HG02759 (cell line): Measurements from ENCODE around the gene ANKRD18A.
"Not testable (repeated sequence)": the region's sequence is repeated elsewhere in the genome, so short reads cannot be mapped to it uniquely, and the experiment has no call there.

Source experiments
- ATAC-seq: cut with Tn5 transposase; IDR thresholded peaks from one replicate; pipeline ENCODE4 v1.9.1; 2021; ENCODE audit warnings: mild to moderate bottlenecking, moderate library complexity; ENCODE audit not compliant: unreplicated experiment

The ANKRD18A gene

DNA sequence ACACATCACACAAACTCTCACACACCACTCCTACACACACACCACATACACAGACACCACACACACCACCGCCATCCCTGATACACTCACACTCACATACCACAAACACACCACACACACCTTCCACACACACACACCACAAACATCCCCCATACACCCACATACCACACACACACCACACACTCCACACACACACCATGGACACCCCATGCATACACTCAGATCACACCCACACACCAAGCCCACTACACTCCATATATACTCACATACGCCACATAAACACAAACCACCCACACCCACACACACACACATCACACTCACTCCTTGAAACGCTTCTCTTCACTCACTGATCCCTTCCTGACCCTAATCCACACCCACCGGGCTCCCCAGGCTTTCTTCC, 9.1 kb upstream of the ANKRD18A start:
- no peak for ATAC-seq

DNA sequence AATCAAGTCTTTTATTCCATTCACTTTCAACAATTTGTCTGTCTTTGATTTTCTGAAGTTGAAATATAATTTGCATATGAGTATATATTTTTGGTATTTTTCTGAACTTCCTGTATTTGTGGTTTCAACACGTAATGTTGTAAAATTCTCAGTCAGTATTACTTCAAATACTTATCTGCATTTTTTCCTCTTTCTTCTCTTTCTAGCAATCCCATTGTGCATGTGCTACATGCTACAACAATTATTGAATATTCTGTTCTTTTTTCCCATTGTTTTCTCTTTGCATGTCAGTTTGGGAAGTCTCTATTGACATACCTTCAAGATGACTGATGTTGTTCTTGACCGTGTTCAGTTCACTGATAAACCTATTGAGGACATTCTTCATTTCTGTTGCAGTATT, 5.6 kb upstream of the ANKRD18A start:
- ATAC-seq = no peak

DNA sequence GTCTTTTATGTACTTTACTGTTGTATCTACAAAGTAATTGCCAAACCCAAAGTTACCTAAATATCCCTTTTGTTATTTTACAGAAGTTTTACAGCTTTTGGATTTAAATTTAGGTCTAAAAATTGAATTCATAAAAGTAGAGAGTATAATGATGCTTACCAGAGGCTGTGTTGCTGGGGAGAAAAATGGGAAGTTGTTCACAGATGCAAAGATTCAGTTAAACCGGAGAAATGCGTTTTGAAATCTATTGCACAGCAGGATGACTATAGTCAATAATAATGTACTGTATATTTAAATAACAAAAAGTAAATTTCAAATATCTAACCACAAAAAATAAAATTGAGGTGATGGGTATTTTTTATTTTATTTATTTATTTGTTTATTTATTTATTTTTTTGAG, 2.6 kb upstream of the ANKRD18A start:
- no peak for ATAC-seq

DNA sequence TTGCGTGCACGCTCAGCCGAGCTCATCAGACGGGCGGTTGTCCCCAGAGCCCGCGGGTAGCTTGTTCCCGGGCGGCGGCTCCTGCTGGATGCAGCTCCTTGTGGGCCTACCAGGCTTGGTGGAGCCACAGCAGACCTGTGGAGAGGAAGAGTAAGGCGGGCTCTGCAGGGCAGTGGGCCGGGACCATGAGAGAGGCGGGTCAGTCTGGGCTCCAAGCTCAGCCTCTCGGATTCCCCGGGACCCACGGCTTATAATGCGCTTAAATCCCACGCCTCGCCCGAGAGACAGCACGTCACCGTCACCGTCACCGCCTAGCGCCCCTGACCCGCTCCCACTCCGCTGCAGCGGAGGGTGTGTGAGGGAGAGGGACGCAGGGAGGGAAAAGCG, 1.9 kb upstream of the ANKRD18A start:
- ATAC-seq = no peak

DNA sequence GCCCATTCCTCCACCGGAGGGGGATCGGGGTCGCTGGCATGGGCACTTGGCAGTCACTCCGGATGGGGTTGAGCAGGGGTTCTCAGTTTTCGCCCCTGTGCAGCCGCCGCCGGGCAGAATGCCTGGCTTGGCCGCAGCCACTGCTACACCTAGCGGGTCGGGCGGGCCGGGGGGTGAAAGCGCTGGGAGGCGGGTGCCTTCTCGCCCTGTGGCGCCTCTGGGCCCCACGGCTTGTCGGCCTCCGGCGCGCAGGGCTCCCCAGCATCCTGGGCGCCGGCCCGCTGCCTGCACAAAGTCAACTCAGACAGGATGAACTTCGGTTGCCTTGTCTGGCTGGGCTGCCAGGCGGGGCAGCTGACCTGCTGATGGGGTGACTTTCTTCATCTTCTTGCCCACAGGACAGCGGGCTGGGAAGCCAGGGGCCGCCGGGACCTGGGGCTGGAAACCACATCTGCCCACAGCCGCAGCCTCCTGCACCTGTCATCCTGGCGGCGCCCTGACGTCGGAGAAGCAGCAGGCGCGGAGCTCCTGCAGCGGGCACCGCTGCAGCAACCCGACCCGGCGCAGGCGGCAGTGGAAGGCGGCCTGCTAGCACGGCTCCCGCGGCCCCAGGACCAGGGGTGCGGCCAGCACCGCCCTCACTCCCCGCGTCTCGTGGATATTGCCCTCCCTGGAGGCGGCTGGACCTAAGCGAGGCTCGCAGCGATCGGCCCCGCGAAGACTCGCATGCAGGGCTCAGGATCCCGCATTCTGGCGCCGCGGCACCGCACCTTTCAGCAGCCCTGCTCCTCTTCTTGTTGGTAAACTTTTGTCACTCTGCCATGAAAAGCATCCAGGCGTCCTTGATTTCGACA, 1.3 kb upstream of the ANKRD18A start:
- peak; percentile 39 for ATAC-seq

DNA sequence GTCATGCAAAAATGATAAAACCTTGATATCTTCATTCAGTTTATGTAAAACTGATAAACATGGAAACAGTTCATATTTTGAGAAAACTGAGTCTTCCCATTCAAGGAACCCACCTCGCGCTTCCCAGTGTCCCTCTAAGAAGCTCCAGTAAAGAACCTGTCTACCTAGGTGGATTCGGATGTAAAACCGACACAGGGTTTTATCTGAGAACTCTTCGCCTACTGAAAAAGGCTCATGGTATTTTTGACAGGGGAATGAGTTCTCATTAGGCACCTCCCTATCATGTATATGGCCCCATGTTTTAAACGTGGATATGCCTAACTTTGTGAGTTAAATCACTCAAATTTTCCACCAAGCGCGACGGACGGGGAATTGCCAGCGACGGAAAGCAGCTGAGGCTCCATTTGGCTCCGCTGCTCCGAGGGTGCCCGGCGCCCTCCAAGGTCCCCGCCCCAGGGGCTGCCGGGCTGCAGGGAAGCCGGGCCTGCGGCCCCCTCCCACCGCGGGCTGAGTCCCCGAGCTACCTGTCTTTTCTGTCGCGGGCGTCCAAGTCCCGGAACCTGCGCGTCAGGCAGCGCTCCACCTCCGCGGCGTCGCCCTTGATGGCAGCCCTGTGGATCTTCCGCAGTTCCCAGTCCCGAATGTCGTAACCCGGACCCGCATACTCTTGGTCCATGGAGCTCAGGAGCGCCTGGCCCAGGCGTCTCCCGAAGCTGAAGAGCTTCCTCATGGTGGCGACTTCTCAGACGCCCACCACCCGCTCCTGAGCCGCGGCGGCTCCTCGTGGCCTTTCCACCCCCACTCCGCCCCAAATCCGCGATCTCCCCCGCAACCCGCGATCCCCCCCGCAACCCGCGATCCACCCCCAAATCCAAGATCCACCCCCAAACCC, 594 bp downstream of the ANKRD18A start:
- ATAC-seq = no peak

DNA sequence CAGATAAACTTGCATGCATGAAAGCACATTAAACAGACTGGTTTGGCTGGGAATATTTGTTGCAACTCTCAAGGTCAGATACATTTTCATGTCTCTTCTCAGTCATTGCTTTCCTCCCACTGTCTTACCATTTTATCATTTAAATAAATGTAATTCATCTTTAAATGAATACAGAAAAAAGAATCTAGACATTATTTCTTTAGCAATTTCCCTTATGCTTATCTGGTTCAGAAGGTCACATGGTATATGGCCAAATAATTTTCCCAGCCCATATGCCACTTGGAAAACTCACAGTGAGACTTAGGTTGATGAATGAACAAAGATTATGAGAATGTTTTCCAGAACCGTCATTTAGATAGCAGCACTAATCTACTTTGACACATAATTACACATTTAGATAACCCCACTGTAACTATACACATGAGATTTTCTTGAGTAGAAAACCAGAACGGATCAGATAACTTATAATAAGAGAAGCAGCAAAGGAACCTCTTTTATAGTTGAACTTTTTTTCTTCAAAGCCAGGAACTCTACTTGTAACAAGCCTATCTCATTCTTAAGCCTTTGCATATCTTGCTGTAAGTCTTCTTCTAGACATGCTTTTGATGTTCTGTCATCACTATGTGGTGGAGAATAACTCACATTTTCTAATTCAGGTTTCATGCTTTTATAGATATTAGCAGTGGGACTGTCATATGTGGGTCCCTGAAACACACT, 22.2 kb downstream of the ANKRD18A start:
- not testable (repeated sequence) for ATAC-seq

DNA sequence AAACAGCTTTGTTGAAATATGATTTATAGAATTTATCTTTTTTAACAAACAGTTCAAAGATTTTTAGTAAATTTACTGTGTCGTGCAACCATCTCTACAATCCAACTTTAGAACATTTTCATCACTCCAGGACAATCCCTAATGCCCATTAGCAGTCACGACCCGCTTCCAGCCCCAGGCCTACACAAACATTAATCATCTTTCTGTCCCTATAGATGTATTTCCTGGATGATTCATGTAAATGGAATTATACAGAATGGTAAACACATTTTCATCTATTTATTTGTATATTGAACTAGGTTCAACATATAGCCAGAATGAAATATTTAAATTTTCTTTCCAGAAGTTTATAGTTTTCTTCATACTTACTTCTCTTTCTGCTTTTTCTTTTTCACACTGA, 25.3 kb downstream of the ANKRD18A start:
- ATAC-seq = not testable (repeated sequence)

DNA sequence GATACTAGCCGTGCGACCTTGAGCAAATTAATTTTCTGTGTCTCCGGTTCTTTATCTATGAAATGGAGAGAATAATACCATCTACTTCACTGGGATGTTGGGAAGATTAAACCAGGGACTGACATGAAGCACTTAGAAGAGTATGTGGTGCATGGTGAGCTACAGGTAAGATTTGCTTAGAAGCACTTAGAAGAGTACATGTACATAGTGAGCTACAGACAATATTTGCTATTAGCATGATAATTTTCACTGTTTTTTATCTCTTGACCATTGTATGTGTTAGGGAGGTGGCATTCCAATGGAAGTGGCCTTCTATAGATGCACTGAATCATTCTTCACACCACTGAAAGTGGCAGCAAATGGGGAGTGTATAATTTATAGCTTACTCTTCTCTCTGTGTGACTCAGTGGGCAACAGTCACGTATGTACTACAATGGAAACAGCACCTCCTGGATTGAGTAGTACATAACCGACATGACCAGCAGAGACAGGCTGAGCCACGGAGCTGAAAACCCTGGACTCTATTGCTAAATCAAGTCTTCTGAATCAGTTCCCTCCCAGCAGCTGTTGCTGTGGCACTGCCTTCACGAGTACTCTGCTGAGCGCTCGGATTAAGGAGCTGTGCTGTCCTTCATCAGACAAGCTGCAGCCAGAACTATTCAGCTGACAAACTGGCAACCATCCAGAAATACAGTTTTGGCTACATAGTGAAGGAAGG, 28.9 kb downstream of the ANKRD18A start:
- not testable (repeated sequence) for ATAC-seq

DNA sequence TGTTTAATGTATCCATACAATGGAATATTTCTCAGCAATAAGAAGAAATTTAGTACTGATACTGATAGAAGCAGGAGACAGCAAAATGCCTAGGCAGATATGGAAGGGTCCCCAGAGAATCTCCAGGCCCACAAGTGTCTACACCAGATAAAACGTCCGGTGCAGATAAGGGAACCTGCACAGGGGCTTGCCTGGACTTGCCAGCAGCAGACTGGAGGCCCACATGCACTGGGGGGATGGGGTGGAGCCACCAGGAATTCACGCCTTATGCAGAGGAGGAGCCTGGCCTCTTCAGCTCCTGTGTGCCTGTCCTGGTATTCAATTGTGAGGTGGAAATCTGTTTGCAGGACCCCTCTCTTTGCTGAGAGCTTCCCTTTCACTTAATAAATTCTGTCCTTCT, 36.6 kb downstream of the ANKRD18A start:
- ATAC-seq = not testable (repeated sequence)

DNA sequence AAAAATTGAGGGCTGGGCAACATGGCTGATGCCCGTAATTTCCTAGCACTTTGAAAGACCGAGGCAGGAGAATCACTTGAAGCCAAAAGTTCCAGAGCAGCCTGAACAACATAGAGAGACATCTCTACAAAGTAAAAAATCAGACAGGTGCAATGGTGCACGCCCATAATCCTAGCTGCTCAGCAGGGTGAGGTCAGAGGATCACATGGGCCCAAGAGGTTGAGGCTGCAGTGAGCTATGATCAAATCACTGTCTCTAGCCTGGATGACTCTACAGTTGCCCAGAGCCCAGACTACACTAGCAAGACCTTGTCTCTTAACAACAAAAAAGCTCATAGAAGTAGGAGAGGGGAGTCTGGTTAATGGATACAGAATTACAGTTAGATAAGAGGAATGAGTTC, 40.3 kb downstream of the ANKRD18A start:
- not testable (repeated sequence) for ATAC-seq

DNA sequence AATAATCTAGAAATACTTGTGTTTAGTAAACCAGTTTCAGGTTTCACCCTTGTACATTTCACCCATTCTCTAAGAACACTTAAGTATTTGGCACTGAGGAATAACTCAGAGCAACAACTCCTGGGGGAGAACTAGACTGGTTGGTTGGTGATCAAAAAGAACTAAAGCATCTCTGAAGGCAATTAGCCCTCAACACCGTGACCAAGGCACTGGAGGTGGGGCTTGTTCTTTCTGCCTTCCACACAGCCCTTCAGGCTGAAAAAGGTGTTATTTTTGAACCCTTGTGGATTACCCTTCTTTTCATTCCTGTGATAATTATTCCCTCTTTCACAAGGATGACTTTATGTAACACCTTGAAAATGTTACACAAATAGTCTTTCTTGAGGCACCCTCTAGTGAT, 44.2 kb downstream of the ANKRD18A start:
- ATAC-seq = not testable (repeated sequence)

DNA sequence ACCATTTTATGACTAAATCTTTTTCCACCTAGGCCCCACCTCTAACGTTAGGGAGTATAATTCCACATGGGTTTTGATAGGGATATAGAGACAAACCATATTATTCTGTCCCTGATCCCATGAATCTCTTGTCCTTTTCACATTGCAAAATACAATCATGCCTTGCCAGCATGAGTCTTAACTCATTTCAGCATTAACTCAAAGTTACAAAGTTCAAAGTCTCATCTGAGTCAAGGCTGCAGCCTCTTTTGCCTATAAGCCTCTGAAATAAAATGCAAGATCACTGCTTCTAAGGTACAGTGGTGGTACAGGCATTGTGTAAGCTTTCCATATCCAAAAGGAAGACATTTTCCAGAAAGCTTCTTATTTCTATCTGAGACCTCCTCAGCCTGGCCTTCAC, 54.3 kb downstream of the ANKRD18A start:
- not testable (repeated sequence) for ATAC-seq

DNA sequence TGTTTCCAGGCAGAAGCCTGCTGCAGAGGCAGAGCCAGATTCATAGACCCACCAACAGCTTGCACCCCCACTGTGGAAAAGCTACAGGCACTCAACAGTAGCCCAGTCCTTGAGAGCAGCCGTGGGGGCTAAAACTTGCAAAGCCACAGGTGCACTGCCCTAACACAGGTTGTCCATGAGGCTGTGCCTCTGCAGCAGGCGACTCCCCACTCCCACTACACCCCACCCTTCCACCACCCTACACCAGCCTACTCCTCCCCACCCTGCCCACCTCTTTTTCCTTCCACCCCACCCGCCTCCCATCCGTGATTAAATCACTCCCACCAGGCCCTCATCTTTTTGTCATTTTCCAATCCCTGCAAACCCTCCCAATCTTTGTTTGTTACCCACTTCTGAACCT, 55.2 kb downstream of the ANKRD18A start:
- ATAC-seq = not testable (repeated sequence)

DNA sequence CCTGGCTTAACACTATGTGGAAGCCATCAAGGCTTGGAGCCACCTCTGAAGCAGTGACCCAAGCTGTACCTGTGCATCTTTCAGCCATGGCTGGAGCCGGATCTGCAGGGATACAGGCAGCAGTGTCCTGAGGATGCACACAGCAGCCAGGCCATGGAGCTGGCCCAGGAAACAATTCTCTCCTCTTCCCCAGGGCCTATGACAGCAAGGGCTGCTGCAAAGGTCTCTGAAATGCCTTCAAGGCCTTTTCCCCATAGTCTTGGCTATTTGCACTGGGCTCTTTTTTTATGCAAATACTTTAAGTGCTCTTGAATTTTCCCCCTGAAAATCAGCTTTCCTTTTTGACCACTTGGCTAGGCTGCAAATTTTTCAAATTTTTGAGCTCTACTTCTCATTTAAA, 56.5 kb downstream of the ANKRD18A start:
- ATAC-seq = not testable (repeated sequence)

DNA sequence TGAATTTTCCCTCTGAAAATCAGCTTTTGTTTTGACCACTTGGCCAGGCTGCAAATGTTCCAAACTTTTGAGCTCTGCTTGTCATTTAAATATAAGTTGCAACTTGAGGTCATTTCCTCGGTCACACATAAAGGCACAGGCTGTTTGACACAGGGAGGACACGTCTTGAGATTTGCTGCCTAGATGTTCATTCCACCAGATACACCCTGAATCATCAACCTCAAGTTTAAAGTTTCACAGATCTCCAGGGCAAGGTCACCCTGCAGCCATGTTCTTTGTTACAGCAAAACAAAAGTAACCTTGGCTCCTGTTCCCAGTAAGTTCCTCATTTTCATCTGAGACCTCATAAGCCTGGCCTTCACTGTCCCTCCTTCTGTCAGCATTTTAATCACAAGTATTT, 59.3 kb downstream of the ANKRD18A start:
- not testable (repeated sequence) for ATAC-seq

DNA sequence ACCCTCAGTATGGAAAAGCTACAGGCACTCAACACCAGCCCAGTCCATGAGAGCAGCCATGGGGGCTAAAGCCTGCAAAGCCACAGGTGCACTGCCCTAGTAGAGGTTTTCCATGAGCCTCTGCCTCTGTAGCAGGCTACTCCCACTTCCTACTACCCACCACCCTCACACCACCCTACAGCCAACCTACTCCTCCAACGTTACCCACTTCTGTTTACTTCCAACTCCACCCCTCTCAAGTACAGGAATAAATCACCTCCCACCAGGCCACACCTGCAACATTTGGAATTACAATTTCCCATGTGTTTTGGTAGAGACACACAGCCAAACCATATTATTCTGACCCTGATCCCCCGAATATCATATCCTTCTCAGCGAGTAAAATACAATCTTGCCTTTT, 61.2 kb downstream of the ANKRD18A start:
- ATAC-seq = not testable (repeated sequence)

DNA sequence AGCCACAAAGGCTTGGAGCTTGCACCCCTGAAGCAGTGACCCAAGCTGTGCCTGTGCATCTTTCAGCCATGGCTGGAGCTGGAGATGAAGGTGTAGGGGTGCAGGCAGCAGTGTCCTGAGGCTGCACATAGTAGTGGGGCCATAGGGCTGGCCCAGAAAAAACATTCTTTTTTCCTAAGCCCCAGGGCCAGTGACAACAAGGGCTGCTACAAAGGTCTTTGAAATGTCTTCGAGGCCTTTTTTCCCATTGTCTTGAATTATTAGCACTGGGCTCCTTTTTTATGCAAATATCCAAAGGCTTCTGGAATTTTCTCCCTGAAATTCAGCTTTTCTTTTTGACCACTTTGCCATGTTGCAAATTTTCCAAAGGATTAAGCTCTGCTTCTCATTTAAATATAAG, 62.6 kb downstream of the ANKRD18A start:
- ATAC-seq = not testable (repeated sequence)

DNA sequence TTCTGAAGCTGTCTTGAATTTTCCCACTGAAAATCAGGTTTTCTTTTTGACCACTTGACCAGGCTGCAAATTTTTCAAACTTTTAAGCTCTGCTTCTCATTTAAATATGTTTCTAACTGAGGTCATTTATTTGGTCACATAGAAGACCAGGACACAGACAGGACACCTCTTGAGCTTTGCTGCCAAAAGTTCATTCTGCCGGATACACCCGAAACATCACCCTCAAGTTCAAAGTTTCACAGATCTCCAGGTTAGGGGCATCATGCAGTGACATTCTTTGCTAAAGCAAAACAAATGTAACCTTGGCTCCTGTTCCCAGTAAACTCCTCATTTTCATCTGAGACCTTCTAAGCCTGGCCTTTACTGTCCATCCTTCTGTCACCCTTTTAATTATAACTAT, 65.4 kb downstream of the ANKRD18A start:
- ATAC-seq = not testable (repeated sequence)

DNA sequence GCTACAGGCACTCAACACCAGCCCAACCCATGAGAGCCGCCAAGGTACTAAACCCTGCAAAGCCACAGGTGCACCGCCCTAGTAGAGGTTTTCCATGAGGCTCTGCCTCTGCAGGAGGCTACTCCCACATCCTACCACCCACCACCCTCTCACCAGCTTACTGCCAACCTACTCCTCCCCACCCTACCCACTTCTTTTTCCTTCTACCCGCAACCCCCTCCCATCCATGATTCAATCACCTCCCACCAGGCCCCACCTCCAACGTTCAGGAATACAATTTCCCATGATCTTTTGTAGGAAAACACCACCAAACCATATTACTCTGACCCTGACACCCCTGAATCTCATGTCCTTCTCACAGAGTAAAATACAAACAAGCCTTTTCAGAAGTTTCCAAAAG, 67.4 kb downstream of the ANKRD18A start:
- not testable (repeated sequence) for ATAC-seq
